ENCODE data around the gene ALDH1A1. TPM values are rescaled to one million over a fixed set of nuclear protein-coding genes. Genes with fewer than 3 reads are reported as not detected.

Gene ALDH1A1
- total and polyA plus RNA-seq, 2 experiments from 2014 or later: not detected

GRCh38 chr9:72935595-72935994 lies 17.3 kb downstream of the ALDH1A1 start:
- no peaks in the 10 kb centered on the region for H4K20me1 ChIP-seq (ENCODE audit: insufficient read depth)
- TF ChIP-seq EZH2 (IDR thresholded peaks at IDR 0.05; ENCODE audit: insufficient read depth, poor library complexity, severe bottlenecking) (no peak), EZH2phosphoT487 (IDR thresholded peaks at IDR 0.05; ENCODE audit: insufficient read depth, low read depth) (no peak)
- 82 to 83% methylated on average over 4 of the region's 4 CpGs for WGBS, 2 experiments (ENCODE audit: low coverage in 1 of 2, low lambda C conversion rate in 2 of 2, missing lambda C conversion rate in 2 of 2)
- in situ Hi-C loops (cut with MboI): no loop called here
- DNase-seq: no peak
- no peaks in the 10 kb centered on the region for H3K79me2 ChIP-seq (ENCODE audit: insufficient read depth)
- no peak overlapping the region for H3K27ac ChIP-seq
- H2AFZ ChIP-seq: no peak overlapping the region
- H3K9me3 ChIP-seq (ENCODE audit: low read depth): no peaks in the 10 kb centered on the region
- peaks cover 2% of the 10 kb centered on the region; the same call in 1 of the 2 replicates for H3K27me3 ChIP-seq (replicated peaks; ENCODE audit: insufficient read depth)
- no peak overlapping the region for H3K4me3 ChIP-seq
- no peaks in the 10 kb centered on the region for H3K9me2 ChIP-seq (ENCODE audit: insufficient read depth)
- H3K4me1 ChIP-seq (ENCODE audit: insufficient read depth): no peaks in the 10 kb centered on the region
- H3K9ac ChIP-seq: no peak overlapping the region
- no peaks in the 10 kb centered on the region for H3F3A ChIP-seq (ENCODE audit: insufficient read depth)
- no peaks in the 10 kb centered on the region for H3K36me3 ChIP-seq (ENCODE audit: low read depth)
- no peak overlapping the region for H3K4me2 ChIP-seq (ENCODE audit: unreplicated experiment)

DNA sequence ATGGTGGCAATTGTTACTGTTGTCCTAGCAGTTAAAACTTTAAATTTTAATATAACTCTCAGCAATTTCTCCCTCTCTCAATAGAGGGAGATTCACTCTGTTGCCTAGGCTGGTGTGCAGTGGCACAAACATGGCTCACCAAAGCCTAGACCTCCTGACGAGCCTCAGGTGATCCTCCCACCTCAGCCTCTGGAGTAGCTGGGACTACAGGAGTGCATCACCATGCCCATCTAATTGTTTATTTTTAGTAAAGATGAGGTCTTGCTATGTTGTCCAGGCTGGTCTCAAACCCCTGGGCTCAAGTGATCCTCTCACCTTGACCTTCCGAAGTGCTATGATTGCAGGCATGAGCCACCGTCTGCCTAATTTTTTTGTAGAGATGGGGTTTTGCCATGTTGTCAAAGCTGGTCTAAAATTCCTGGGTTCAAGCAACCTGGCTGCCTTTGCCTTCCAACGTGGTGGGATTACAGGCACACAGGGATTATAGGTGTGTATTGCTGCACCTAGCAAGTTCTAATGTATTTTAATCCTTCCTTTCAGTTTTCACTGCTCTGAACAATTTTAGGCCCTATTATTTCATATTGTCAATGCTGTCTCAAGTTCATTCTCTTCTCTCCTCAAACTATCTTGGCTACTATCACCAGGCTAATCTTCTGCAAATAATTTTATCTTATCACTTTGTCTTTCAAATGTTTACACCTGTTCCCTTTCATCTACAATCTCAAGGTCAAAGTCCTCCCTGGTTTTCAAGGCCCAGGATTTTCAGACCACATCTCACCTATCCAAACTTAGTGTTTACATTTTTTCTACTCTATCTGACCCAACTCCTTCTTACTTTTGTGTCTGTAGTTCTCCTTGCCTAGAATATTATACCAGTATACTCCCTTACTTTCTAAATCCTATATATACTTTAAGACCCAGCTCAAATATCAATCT lies 18.9 kb downstream of the ALDH1A1 start:
- H3F3A ChIP-seq (ENCODE audit: insufficient read depth): no peaks in the 10 kb centered on the region
- in situ Hi-C loops (cut with MboI): no loop called here
- no peak overlapping the region for H3K9ac ChIP-seq
- TF ChIP-seq EZH2 (IDR thresholded peaks at IDR 0.05; ENCODE audit: insufficient read depth, poor library complexity, severe bottlenecking): no peak
- TF ChIP-seq EZH2phosphoT487 (IDR thresholded peaks at IDR 0.05; ENCODE audit: insufficient read depth, low read depth): no peak
- no peak overlapping the region for H2AFZ ChIP-seq
- no peaks in the 10 kb centered on the region for H3K79me2 ChIP-seq (ENCODE audit: insufficient read depth)
- no peaks in the 10 kb centered on the region for H4K20me1 ChIP-seq (ENCODE audit: insufficient read depth)
- no peak for DNase-seq
- no peak overlapping the region for H3K4me2 ChIP-seq (ENCODE audit: unreplicated experiment)
- H3K36me3 ChIP-seq (ENCODE audit: low read depth): no peaks in the 10 kb centered on the region
- H3K4me3 ChIP-seq: no peak overlapping the region
- H3K9me3 ChIP-seq (ENCODE audit: low read depth): no peaks in the 10 kb centered on the region
- 69 to 70% methylated on average over 4 of the region's 4 CpGs for WGBS, 2 experiments (ENCODE audit: low coverage in 1 of 2, low lambda C conversion rate in 2 of 2, missing lambda C conversion rate in 2 of 2)
- no peaks in the 10 kb centered on the region for H3K9me2 ChIP-seq (ENCODE audit: insufficient read depth)
- no peak overlapping the region for H3K27ac ChIP-seq
- H3K4me1 ChIP-seq (ENCODE audit: insufficient read depth): no peaks in the 10 kb centered on the region
- no peaks in the 10 kb centered on the region; the same call in 1 of the 2 replicates for H3K27me3 ChIP-seq (replicated peaks; ENCODE audit: insufficient read depth)

DNA sequence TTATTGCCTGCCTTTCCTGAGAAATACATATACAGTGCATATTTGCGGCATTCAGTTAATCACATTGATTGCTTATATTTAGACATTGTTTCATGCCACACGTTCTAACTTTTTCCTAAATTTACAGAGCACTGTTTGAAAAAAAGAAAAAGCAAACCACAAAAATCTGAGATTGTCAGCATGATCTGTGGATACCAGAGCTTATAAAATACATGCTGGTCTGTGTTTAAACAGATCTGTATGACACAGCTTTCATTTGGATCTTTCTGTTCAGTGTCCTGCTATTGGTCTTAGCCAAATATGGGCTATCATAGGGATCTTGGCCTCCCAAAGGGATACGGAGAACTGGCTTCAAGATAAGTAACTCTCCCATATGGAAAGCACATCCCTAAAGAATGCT lies 20.2 kb downstream of the ALDH1A1 start:
- H3K9ac ChIP-seq: no peak overlapping the region
- no peaks in the 10 kb centered on the region for H3K9me3 ChIP-seq (ENCODE audit: low read depth)
- H3K9me2 ChIP-seq (ENCODE audit: insufficient read depth): no peaks in the 10 kb centered on the region
- no peaks in the 10 kb centered on the region for H3K4me1 ChIP-seq (ENCODE audit: insufficient read depth)
- H3K27ac ChIP-seq: no peak overlapping the region
- no peak for DNase-seq
- 55 to 57% methylated on average over 3 of the region's 3 CpGs for WGBS, 2 experiments (ENCODE audit: low coverage in 1 of 2, low lambda C conversion rate in 2 of 2, missing lambda C conversion rate in 2 of 2)
- H3K4me2 ChIP-seq (ENCODE audit: unreplicated experiment): no peak overlapping the region
- TF ChIP-seq EZH2phosphoT487 (IDR thresholded peaks at IDR 0.05; ENCODE audit: insufficient read depth, low read depth) (no peak), EZH2 (IDR thresholded peaks at IDR 0.05; ENCODE audit: insufficient read depth, poor library complexity, severe bottlenecking) (no peak)
- no peaks in the 10 kb centered on the region for H3K36me3 ChIP-seq (ENCODE audit: low read depth)
- H3K79me2 ChIP-seq (ENCODE audit: insufficient read depth): no peaks in the 10 kb centered on the region
- no peaks in the 10 kb centered on the region; the same call in 1 of the 2 replicates for H3K27me3 ChIP-seq (replicated peaks; ENCODE audit: insufficient read depth)
- no peaks in the 10 kb centered on the region for H3F3A ChIP-seq (ENCODE audit: insufficient read depth)
- no peak overlapping the region for H3K4me3 ChIP-seq
- in situ Hi-C loops (cut with MboI): no loop called here
- H4K20me1 ChIP-seq (ENCODE audit: insufficient read depth): no peaks in the 10 kb centered on the region
- H2AFZ ChIP-seq: no peak overlapping the region

GRCh38 chr9:72931897-72932296 lies 21.0 kb downstream of the ALDH1A1 start:
- TF ChIP-seq EZH2phosphoT487 (IDR thresholded peaks at IDR 0.05; ENCODE audit: insufficient read depth, low read depth): no peak
- no peak for TF ChIP-seq EZH2 (IDR thresholded peaks at IDR 0.05; ENCODE audit: insufficient read depth, poor library complexity, severe bottlenecking)
- in situ Hi-C loops (cut with MboI): no loop called here
- Histone ChIP-seq H4K20me1 (ENCODE audit: insufficient read depth) (no peaks in the 10 kb centered on the region), H3K9me2 (ENCODE audit: insufficient read depth) (no peaks in the 10 kb centered on the region), H3K4me2 (ENCODE audit: unreplicated experiment) (no peak overlapping the region), H2AFZ (no peak overlapping the region), H3F3A (ENCODE audit: insufficient read depth) (no peaks in the 10 kb centered on the region), H3K27me3 (replicated peaks; ENCODE audit: insufficient read depth) (no peaks in the 10 kb centered on the region; the same call in 1 of the 2 replicates), H3K4me1 (ENCODE audit: insufficient read depth) (no peaks in the 10 kb centered on the region), H3K9me3 (ENCODE audit: low read depth) (no peaks in the 10 kb centered on the region), H3K9ac (no peak overlapping the region), H3K79me2 (ENCODE audit: insufficient read depth) (no peaks in the 10 kb centered on the region), H3K27ac (no peak overlapping the region), H3K4me3 (no peak overlapping the region), H3K36me3 (ENCODE audit: low read depth) (no peaks in the 10 kb centered on the region)
- no peak for DNase-seq

Measured in GM23248 (cell line).